Measurements from ENCODE around the gene TTLL5. TPM values are rescaled to one million over a fixed set of nuclear protein-coding genes. Genes with fewer than 3 reads are reported as not detected.

TTLL5 gene
- total and polyA plus RNA-seq, 2 donors (not counting 1 experiment from before 2014, with no cell fraction given): 16.1 to 23.8 TPM

DNA sequence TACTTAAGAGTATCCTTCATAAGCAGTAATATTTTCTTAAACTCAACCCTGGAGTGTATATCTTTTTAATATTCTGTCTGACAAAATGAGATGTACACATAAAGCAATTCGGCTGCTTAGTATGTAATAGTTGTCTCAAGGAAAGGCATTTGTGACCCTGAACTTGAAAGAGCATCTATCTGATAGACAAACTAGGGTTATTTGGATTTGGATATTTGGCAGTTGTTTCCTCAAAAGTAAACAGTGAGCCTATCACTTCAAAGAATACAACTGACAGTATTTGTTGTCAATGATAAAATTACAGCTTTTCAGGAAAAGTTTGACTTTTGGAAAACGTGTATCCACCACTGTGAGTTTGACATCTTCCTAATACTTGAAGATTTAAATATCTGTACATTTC, 197.3 kb downstream of the TTLL5 start:
- DNase-seq (ENCODE audit: low read depth in 2 of 2): no peak
- no peaks in the 10 kb centered on the region for H3K9me3 ChIP-seq (ENCODE audit: control insufficient read depth, insufficient read depth, low read depth, low read length)
- no peaks in the 10 kb centered on the region for H3K79me2 ChIP-seq (ENCODE audit: control insufficient read depth, insufficient read depth, low read length)
- no peak overlapping the region for H3K4me2 ChIP-seq (ENCODE audit: extremely low read depth, insufficient read depth, low read length)
- no peak overlapping the region for H3K4me3 ChIP-seq (replicated peaks in 1 of 4; ENCODE audit: control extremely low read depth in 1 of 4, insufficient read depth in 1 of 4, low read depth in 3 of 4, low read length in 4 of 4)
- H3K36me3 ChIP-seq (ENCODE audit: control insufficient read depth, insufficient read depth, low read length): no peaks in the 10 kb centered on the region
- H4K20me1 ChIP-seq (ENCODE audit: control insufficient read depth, extremely low read depth, insufficient read depth, low read length): no peaks in the 10 kb centered on the region
- H3K9ac ChIP-seq (ENCODE audit: insufficient read depth, low read length): no peak overlapping the region
- no peak overlapping the region for H2AFZ ChIP-seq (ENCODE audit: low read length)
- H3K27ac ChIP-seq (ENCODE audit: insufficient read depth, low read length): no peak overlapping the region
- H3K27me3 ChIP-seq (ENCODE audit: control insufficient read depth, insufficient read depth, low read length): no peaks in the 10 kb centered on the region
- TF ChIP-seq, protein P1, sequence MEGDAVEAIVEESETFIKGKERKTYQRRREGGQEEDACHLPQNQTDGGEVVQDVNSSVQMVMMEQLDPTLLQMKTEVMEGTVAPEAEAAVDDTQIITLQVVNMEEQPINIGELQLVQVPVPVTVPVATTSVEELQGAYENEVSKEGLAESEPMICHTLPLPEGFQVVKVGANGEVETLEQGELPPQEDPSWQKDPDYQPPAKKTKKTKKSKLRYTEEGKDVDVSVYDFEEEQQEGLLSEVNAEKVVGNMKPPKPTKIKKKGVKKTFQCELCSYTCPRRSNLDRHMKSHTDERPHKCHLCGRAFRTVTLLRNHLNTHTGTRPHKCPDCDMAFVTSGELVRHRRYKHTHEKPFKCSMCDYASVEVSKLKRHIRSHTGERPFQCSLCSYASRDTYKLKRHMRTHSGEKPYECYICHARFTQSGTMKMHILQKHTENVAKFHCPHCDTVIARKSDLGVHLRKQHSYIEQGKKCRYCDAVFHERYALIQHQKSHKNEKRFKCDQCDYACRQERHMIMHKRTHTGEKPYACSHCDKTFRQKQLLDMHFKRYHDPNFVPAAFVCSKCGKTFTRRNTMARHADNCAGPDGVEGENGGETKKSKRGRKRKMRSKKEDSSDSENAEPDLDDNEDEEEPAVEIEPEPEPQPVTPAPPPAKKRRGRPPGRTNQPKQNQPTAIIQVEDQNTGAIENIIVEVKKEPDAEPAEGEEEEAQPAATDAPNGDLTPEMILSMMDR (conservative IDR thresholded peaks at IDR 0.05 in 1 of 2, IDR thresholded peaks at IDR 0.05 in 1 of 2; ENCODE audit: low read depth in 1 of 2, low read length in 2 of 2): no peak
- TF ChIP-seq EZH2 (IDR thresholded peaks at IDR 0.05; ENCODE audit: low read length, missing control alignments): no peak
- peaks cover 7% of the 10 kb centered on the region for H3K4me1 ChIP-seq (ENCODE audit: control insufficient read depth, extremely low read depth, insufficient read depth, low read length)

DNA sequence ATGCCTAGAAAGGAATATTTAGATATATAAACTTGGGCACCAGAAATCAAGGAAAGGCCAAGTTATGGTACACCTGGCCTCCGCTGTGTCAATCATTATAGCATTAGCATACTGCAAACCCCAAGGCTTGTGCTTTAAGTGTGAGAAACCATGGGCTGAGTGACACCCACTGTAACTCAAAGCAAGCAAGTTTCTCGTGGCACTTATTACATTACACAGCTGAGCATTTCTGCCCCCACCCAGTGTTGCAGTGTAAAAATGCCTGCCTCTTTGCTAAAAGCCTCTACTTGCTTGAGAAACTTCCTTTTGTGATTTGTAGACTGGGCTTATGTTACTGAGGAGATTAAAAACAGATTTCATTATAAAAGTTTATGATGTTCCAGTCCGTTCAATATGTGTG, 198.7 kb downstream of the TTLL5 start:
- H3K79me2 ChIP-seq (ENCODE audit: control insufficient read depth, insufficient read depth, low read length): no peaks in the 10 kb centered on the region
- H4K20me1 ChIP-seq (ENCODE audit: control insufficient read depth, extremely low read depth, insufficient read depth, low read length): no peaks in the 10 kb centered on the region
- no peak overlapping the region for H3K4me2 ChIP-seq (ENCODE audit: extremely low read depth, insufficient read depth, low read length)
- no peak overlapping the region for H3K27ac ChIP-seq (ENCODE audit: insufficient read depth, low read length)
- no peak overlapping the region for H3K4me3 ChIP-seq (replicated peaks in 1 of 4; ENCODE audit: control extremely low read depth in 1 of 4, insufficient read depth in 1 of 4, low read depth in 3 of 4, low read length in 4 of 4)
- TF ChIP-seq, protein P1 (conservative IDR thresholded peaks at IDR 0.05 in 1 of 2, IDR thresholded peaks at IDR 0.05 in 1 of 2; ENCODE audit: low read depth in 1 of 2, low read length in 2 of 2): no peak
- H3K36me3 ChIP-seq (ENCODE audit: control insufficient read depth, insufficient read depth, low read length): no peaks in the 10 kb centered on the region
- no peaks in the 10 kb centered on the region for H3K27me3 ChIP-seq (ENCODE audit: control insufficient read depth, insufficient read depth, low read length)
- no peak overlapping the region for H3K9ac ChIP-seq (ENCODE audit: insufficient read depth, low read length)
- H2AFZ ChIP-seq (ENCODE audit: low read length): no peak overlapping the region
- no peak for DNase-seq (ENCODE audit: low read depth in 2 of 2)
- no peaks in the 10 kb centered on the region for H3K9me3 ChIP-seq (ENCODE audit: control insufficient read depth, insufficient read depth, low read depth, low read length)
- peaks cover 7% of the 10 kb centered on the region for H3K4me1 ChIP-seq (ENCODE audit: control insufficient read depth, extremely low read depth, insufficient read depth, low read length)

DNA sequence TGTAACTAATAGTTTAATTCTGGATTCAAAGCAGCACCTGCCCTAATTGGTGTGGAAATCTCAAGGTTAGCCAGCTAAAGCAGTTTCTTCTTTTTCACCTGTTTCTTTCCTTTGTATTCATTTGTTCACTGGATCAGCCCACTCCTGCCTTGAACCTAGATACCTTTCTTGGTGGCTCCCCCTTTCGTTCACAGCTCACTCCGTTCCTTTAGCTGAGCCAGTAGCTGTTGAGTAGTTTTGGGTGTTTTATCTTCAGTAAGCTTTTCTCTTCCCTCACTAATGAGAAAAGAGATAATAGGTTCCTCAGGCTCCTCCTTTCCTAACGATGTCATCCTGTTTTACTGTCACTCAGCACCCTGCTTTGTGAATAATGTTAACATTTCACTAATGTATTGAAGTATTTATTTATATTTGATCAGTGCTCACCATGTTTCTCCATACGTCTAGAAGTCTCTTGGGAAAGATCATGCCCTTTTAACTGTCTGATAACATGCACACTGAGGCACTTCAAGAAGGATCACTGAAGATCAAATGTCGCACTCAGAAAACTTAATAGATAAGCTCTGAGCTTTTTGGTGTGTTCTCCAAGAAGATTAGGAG, 199.6 kb downstream of the TTLL5 start:
- no peak overlapping the region for H3K27ac ChIP-seq (ENCODE audit: insufficient read depth, low read length)

More for the DNA sequence above, 199.6 kb downstream of the TTLL5 start:
- Histone ChIP-seq H3K4me2 (ENCODE audit: extremely low read depth, insufficient read depth, low read length) (no peak overlapping the region), H3K27me3 (ENCODE audit: control insufficient read depth, insufficient read depth, low read length) (no peaks in the 10 kb centered on the region), H3K36me3 (ENCODE audit: control insufficient read depth, insufficient read depth, low read length) (no peaks in the 10 kb centered on the region), H3K79me2 (ENCODE audit: control insufficient read depth, insufficient read depth, low read length) (no peaks in the 10 kb centered on the region), H3K4me3 (replicated peaks in 1 of 4; ENCODE audit: control extremely low read depth in 1 of 4, insufficient read depth in 1 of 4, low read depth in 3 of 4, low read length in 4 of 4) (no peak overlapping the region), H3K9ac (ENCODE audit: insufficient read depth, low read length) (no peak overlapping the region), H3K4me1 (ENCODE audit: control insufficient read depth, extremely low read depth, insufficient read depth, low read length) (peaks cover 12% of the 10 kb centered on the region), H2AFZ (ENCODE audit: low read length) (no peak overlapping the region), H3K9me3 (ENCODE audit: control insufficient read depth, insufficient read depth, low read depth, low read length) (no peaks in the 10 kb centered on the region), H4K20me1 (ENCODE audit: control insufficient read depth, extremely low read depth, insufficient read depth, low read length) (no peaks in the 10 kb centered on the region)
- no peak for TF ChIP-seq EZH2 (IDR thresholded peaks at IDR 0.05; ENCODE audit: low read length, missing control alignments)
- TF ChIP-seq, protein P1 (conservative IDR thresholded peaks at IDR 0.05 in 1 of 2, IDR thresholded peaks at IDR 0.05 in 1 of 2; ENCODE audit: low read depth in 1 of 2, low read length in 2 of 2): no peak
- no peak for DNase-seq (ENCODE audit: low read depth in 2 of 2)
